ENCODE results near the gene CTBP1.
"Not testable (repeated sequence)": the region's sequence is repeated elsewhere in the genome, so short reads cannot be mapped to it uniquely, and the experiment has no call there.

Gene CTBP1

GRCh38 chr4:1237981-1238675 is 10.8 kb downstream of the CTBP1 start:
- no peak for DNase-seq (ENCODE audit: low spot score)

GRCh38 chr4:1237261-1237660 is 11.7 kb downstream of the CTBP1 start:
- not testable (repeated sequence) for DNase-seq (ENCODE audit: low spot score)

- not testable (repeated sequence) for DNase-seq (ENCODE audit: low spot score)
Observed at GRCh38 chr4:1236836-1237235, 12.1 kb downstream of the CTBP1 start.

GRCh38 chr4:1236103-1236641 is 12.8 kb downstream of the CTBP1 start:
- no peak for DNase-seq (ENCODE audit: low spot score)

GRCh38 chr4:1235381-1236102 is 13.4 kb downstream of the CTBP1 start:
- DNase-seq (ENCODE audit: low spot score) = no peak

GRCh38 chr4:1234811-1235292 is 14.1 kb downstream of the CTBP1 start:
- no peak for DNase-seq (ENCODE audit: low spot score)

- no peak for DNase-seq (ENCODE audit: low spot score)
Observed at GRCh38 chr4:1234309-1234695, 14.6 kb downstream of the CTBP1 start.

GRCh38 chr4:1233641-1234308 is 15.2 kb downstream of the CTBP1 start:
- DNase-seq (ENCODE audit: low spot score) = no peak

GRCh38 chr4:1232661-1233621 is 16.0 kb downstream of the CTBP1 start:
- DNase-seq (ENCODE audit: low spot score) = no peak

- DNase-seq (ENCODE audit: low spot score) = no peak
Observed at GRCh38 chr4:1231637-1232360, 17.1 kb downstream of the CTBP1 start.

- no peak for DNase-seq (ENCODE audit: low spot score)
Observed at GRCh38 chr4:1230971-1231636, 17.8 kb downstream of the CTBP1 start.

- no peak for DNase-seq (ENCODE audit: low spot score)
Observed at GRCh38 chr4:1230316-1230715, 18.6 kb downstream of the CTBP1 start.

GRCh38 chr4:1229117-1229849 is 19.6 kb downstream of the CTBP1 start:
- no peak for DNase-seq (ENCODE audit: low spot score)

- DNase-seq (ENCODE audit: low spot score) = no peak
Observed at GRCh38 chr4:1227816-1228215, 21.1 kb downstream of the CTBP1 start.

GRCh38 chr4:1226598-1226997 is 22.3 kb downstream of the CTBP1 start:
- no peak for DNase-seq (ENCODE audit: low spot score)

GRCh38 chr4:1226144-1226481 is 22.8 kb downstream of the CTBP1 start:
- no peak for DNase-seq (ENCODE audit: low spot score)

- no peak for DNase-seq (ENCODE audit: low spot score)
Observed at GRCh38 chr4:1225272-1226143, 23.4 kb downstream of the CTBP1 start.
